Smooth muscle cell (in vitro differentiated cells): ENCODE data around the gene PLEKHM2. TPM values are rescaled to one million over a fixed set of nuclear protein-coding genes. Genes with fewer than 3 reads are reported as not detected.

Source experiments
- DNase-seq: peaks from one replicate; lab custom pipeline; 2025; ENCODE audit not compliant: unreplicated experiment; lab: John Stamatoyannopoulos, UW
- H2AFZ ChIP-seq: fragments of 200-600 bp; sonication (generic); 2 replicates; pipeline ENCODE4 v1.6.0; 2016; ENCODE audit warnings: antibody characterized with exemption, low read depth, mild to moderate bottlenecking
- H3F3A ChIP-seq: fragments of 200-600 bp; sonication (generic); 2 replicates; pipeline ENCODE4 v1.6.0; 2017; ENCODE audit warnings: antibody characterized with exemption, low read depth
- H3K27ac ChIP-seq: fragments of 200-600 bp; sonication (generic); 2 replicates; pipeline ENCODE4 v1.5.1; 2016; ENCODE audit warnings: low read depth, mild to moderate bottlenecking
- H3K27me3 ChIP-seq: fragments of 200-600 bp; sonication (generic); 2 replicates; pipeline ENCODE4 v1.6.1; 2016; ENCODE audit warnings: low read depth, mild to moderate bottlenecking
- H3K36me3 ChIP-seq: fragments of 200-600 bp; sonication (generic); 2 replicates; pipeline ENCODE4 v1.5.1; 2016; ENCODE audit warnings: low read depth
- H3K4me1 ChIP-seq: fragments of 200-600 bp; sonication (generic); 2 replicates; pipeline ENCODE4 v1.5.1; 2016; ENCODE audit warnings: low read depth
- H3K4me2 ChIP-seq: fragments of 200-600 bp; sonication (generic); 2 replicates; pipeline ENCODE4 v1.6.0; 2016; ENCODE audit warnings: mild to moderate bottlenecking
- H3K4me3 ChIP-seq: fragments of 200-600 bp; sonication (generic); 2 replicates; pipeline ENCODE4 v1.5.1; 2016; ENCODE audit warnings: mild to moderate bottlenecking
- H3K79me2 ChIP-seq: fragments of 200-600 bp; sonication (generic); 2 replicates; pipeline ENCODE4 v1.6.0; 2016; ENCODE audit warnings: low read depth, mild to moderate bottlenecking
- H3K9ac ChIP-seq: fragments of 200-600 bp; sonication (generic); 2 replicates; pipeline ENCODE4 v1.6.0; 2016; ENCODE audit warnings: low read depth
- H3K9me3 ChIP-seq: fragments of 200-600 bp; sonication (generic); replicated peaks from 2 replicates; pipeline ENCODE4 v1.5.1; 2016; ENCODE audit warnings: low read depth
- H4K20me1 ChIP-seq: fragments of 200-600 bp; sonication (generic); 2 replicates; pipeline ENCODE4 v1.6.0; 2016; ENCODE audit warnings: low read depth
- CTCF ChIP-seq: fragments of 200-600 bp; sonication (generic); IDR thresholded peaks from 2 replicates; pipeline ENCODE4 v1.5.1; 2017; ENCODE audit warnings: borderline replicate concordance, mild to moderate bottlenecking, antibody characterized with exemption; ENCODE audit not compliant: insufficient read depth, poor library complexity, severe bottlenecking
- WGBS: methylation state at CpG from one replicate; pipeline ENCODE4 v1.1.7; 2016; ENCODE audit warnings: low lambda C conversion rate; 5-methylcytosine and 5-hydroxymethylcytosine counted together
- polyA plus RNA-seq: library from polyadenylated mRNA; unstranded; fragments of >200 nt; fragmentation: Nextera tagmentation; extraction: Ambion mirVana; gene quantifications from 2 replicates; pipeline ENCODE4 v1.2.1, GENCODE V29; 2016
- total RNA-seq: library from RNA; depleted of rRNA; stranded (reverse); fragments of >200 nt; gene quantifications from 2 replicates; pipeline ENCODE4 v1.2.3, GENCODE V29; 2014

Gene PLEKHM2
- total and polyA plus RNA-seq, 2 experiments from 2014 or later = 26.5 to 39.6 TPM

DNA sequence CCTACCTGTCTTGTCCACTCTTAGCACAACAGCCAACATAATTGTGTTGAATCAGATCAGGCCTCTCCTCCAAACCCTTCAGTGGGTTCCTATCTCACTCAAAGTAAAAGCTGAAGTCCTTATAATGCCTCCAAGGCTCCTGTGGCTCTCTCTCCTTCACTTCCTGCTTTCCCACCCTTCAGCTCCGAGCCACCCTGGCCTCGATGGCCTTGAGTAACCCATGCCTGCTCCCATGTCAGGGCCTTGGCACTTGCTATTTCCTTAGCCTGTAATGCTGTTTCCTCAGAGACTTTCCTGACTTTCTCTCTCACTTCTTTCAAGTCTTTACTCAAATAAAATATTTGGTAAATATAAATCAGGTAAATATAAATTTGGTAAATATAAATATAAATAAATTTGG is 8.1 kb upstream of the PLEKHM2 start:
- H3F3A ChIP-seq = peaks cover 7% of the 10 kb centered on the region
- no peak for DNase-seq
- no peaks in the 10 kb centered on the region for H4K20me1 ChIP-seq
- no peaks in the 10 kb centered on the region for H3K9me3 ChIP-seq
- H3K9ac ChIP-seq = no peak overlapping the region
- no peaks in the 10 kb centered on the region for H3K27me3 ChIP-seq
- no peak overlapping the region for H2AFZ ChIP-seq
- TF ChIP-seq CTCF = no peak
- no peak overlapping the region for H3K27ac ChIP-seq
- no peaks in the 10 kb centered on the region for H3K4me1 ChIP-seq
- 98% methylated on average over 2 of the region's 2 CpGs for WGBS
- H3K36me3 ChIP-seq = no peaks in the 10 kb centered on the region
- no peaks in the 10 kb centered on the region for H3K79me2 ChIP-seq
- no peak overlapping the region for H3K4me3 ChIP-seq
- H3K4me2 ChIP-seq = no peak overlapping the region

GRCh38 chr1:15676688-15677661 is 7.1 kb upstream of the PLEKHM2 start:
- Histone ChIP-seq H3K9me3 (no peaks in the 10 kb centered on the region), H3K4me3 (no peak overlapping the region), H3K4me1 (no peaks in the 10 kb centered on the region), H4K20me1 (no peaks in the 10 kb centered on the region), H3F3A (peaks cover 12% of the 10 kb centered on the region), H3K4me2 (no peak overlapping the region), H3K79me2 (no peaks in the 10 kb centered on the region), H3K9ac (no peak overlapping the region), H3K36me3 (no peaks in the 10 kb centered on the region), H3K27ac (no peak overlapping the region), H2AFZ (no peak overlapping the region), H3K27me3 (no peaks in the 10 kb centered on the region)
- TF ChIP-seq CTCF = no peak
- 82% methylated on average over 6 of the region's 6 CpGs for WGBS
- DNase-seq = no peak

DNA sequence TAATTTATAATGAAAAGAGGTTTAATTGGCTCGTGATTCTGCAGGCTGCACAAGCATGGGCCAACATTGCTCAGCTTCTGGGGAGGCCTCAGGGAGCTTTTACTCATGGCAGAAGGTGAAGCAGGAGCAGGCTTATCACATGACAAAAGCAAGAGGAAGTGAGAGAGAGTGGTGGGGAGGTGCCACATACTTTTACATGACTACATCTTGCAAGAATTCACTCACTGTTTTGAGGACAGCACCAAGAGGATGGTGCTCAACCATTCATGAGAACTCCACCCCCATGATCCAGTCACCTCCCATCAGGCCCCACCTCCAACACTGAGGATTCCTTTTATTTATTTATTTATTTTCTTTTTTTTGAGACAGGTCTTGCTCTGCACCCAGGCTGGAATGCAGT is 5.5 kb upstream of the PLEKHM2 start:
- H3F3A ChIP-seq = peaks cover 12% of the 10 kb centered on the region
- H3K4me3 ChIP-seq = no peak overlapping the region
- no peak for TF ChIP-seq CTCF
- WGBS = 83% methylated on average over 1 of the region's 1 CpG
- no peaks in the 10 kb centered on the region for H3K27me3 ChIP-seq
- no peaks in the 10 kb centered on the region for H3K9me3 ChIP-seq
- no peak overlapping the region for H3K4me2 ChIP-seq
- no peak overlapping the region for H3K27ac ChIP-seq
- H2AFZ ChIP-seq = no peak overlapping the region
- H3K4me1 ChIP-seq = no peaks in the 10 kb centered on the region
- no peaks in the 10 kb centered on the region for H4K20me1 ChIP-seq
- no peak overlapping the region for H3K9ac ChIP-seq
- DNase-seq = no peak
- H3K79me2 ChIP-seq = no peaks in the 10 kb centered on the region
- H3K36me3 ChIP-seq = no peaks in the 10 kb centered on the region
